CD14-positive monocyte (primary cell): ENCODE measurements around the gene KCNJ10. TPM values are rescaled to one million over a fixed set of nuclear protein-coding genes. Genes with fewer than 3 reads are reported as not detected.

Experiments
- DNase-seq, 3 donors: peaks; one replicate each; pipeline ENCODE4 v3.0.0-alpha.2; 2011 to 2022
- H2AFZ ChIP-seq: 2 replicates; pipeline ENCODE4 v1.6.0; 2012; ENCODE audit warnings: mild to moderate bottlenecking, low read depth, low read length, inconsistent platforms; ENCODE audit not compliant: insufficient read depth, poor library complexity, severe bottlenecking
- H3K27ac ChIP-seq, 2 donors: 1 replicate in 1 of 2; 2 replicates in 1 of 2; pipeline ENCODE4 v1.5.1; 2012 to 2013; ENCODE audit warnings: low read length in 2 of 2, control low read depth in 1 of 2, inconsistent platforms in 1 of 2, low read depth in 1 of 2, mild to moderate bottlenecking in 1 of 2
- H3K27me3 ChIP-seq, 2 donors: one replicate each; pipeline versions ENCODE4 v1.6.0 to v1.6.1; 2011 to 2013; ENCODE audit warnings: low read length in 2 of 2; ENCODE audit not compliant: control insufficient read depth in 2 of 2, insufficient read depth in 2 of 2
- H3K36me3 ChIP-seq, 2 donors: replicated peaks in 1 of 2; 1 replicate in 1 of 2; 2 replicates in 1 of 2; pipeline versions ENCODE4 v1.5.1 to v1.6.1; 2012 to 2013; ENCODE audit warnings: low read length in 2 of 2, control low read depth in 1 of 2, inconsistent platforms in 1 of 2, mild to moderate bottlenecking in 1 of 2; ENCODE audit not compliant: insufficient read depth in 2 of 2, control insufficient read depth in 1 of 2
- H3K4me1 ChIP-seq, 2 donors: 1 replicate in 1 of 2; 2 replicates in 1 of 2; pipeline versions ENCODE4 v1.5.1 to v1.6.1; 2012 to 2013; ENCODE audit warnings: low read length in 2 of 2, control low read depth in 1 of 2, inconsistent platforms in 1 of 2, mild to moderate bottlenecking in 1 of 2, moderate library complexity in 1 of 2; ENCODE audit not compliant: insufficient read depth in 2 of 2, control insufficient read depth in 1 of 2
- H3K4me2 ChIP-seq: replicated peaks from 2 replicates; pipeline ENCODE3; 2012; ENCODE audit warnings: low read length, moderate library complexity, mild to moderate bottlenecking; ENCODE audit not compliant: poor library complexity, severe bottlenecking; ENCODE audit errors: extremely low read depth
- H3K4me3 ChIP-seq, 3 experiments: fragments of 200-600 bp in 1 of 3; sonication (generic) in 1 of 3; replicated peaks in 1 of 3; 1 replicate in 2 of 3; 2 replicates in 1 of 3; pipeline ENCODE4 v1.5.1; 2011 to 2013; ENCODE audit warnings: low read length in 3 of 3, mild to moderate bottlenecking in 3 of 3, control low read depth in 2 of 3, low read depth in 2 of 3, inconsistent platforms in 1 of 3, moderate library complexity in 1 of 3
- H3K79me2 ChIP-seq: 2 replicates; pipeline ENCODE4 v1.6.0; 2012; ENCODE audit warnings: mild to moderate bottlenecking, control low read depth, inconsistent platforms, low read length, moderate library complexity; ENCODE audit not compliant: insufficient read depth
- H3K9ac ChIP-seq: 2 replicates; pipeline ENCODE4 v1.6.0; 2017; ENCODE audit warnings: low read length, mild to moderate bottlenecking; ENCODE audit not compliant: insufficient read depth, poor library complexity, severe bottlenecking
- H3K9me3 ChIP-seq, 2 donors: replicated peaks in 1 of 2; 1 replicate in 1 of 2; 2 replicates in 1 of 2; pipeline versions ENCODE4 v1.5.1 to v1.6.1; 2012 to 2013; ENCODE audit warnings: low read length in 2 of 2, control low read depth in 1 of 2; ENCODE audit not compliant: control insufficient read depth in 1 of 2, insufficient read depth in 1 of 2
- H4K20me1 ChIP-seq: 2 replicates; pipeline ENCODE4 v1.6.0; 2012; ENCODE audit warnings: mild to moderate bottlenecking, low read length, control low read depth, moderate library complexity; ENCODE audit not compliant: insufficient read depth
- H3K27ac Mint-ChIP-seq, 7 donors: one replicate each; pipeline ENCODE4 v1.8.0; 2020; ENCODE audit warnings: mild to moderate bottlenecking in 7 of 7, mixed read lengths in 7 of 7, moderate library complexity in 6 of 7, inconsistent platforms in 2 of 7
- H3K27me3 Mint-ChIP-seq, 3 donors: one replicate each; pipeline ENCODE4 v1.8.0; 2021 to 2022; ENCODE audit warnings: low read depth in 3 of 3, mild to moderate bottlenecking in 3 of 3, mixed read lengths in 3 of 3, moderate library complexity in 3 of 3, inconsistent platforms in 1 of 3
- H3K36me3 Mint-ChIP-seq, 2 donors: one replicate each; pipeline ENCODE4 v1.8.0; 2020; ENCODE audit warnings: mixed read lengths in 2 of 2, inconsistent platforms in 1 of 2, mild to moderate bottlenecking in 1 of 2
- H3K4me1 Mint-ChIP-seq: one replicate; pipeline ENCODE4 v1.8.0; 2020; ENCODE audit warnings: mild to moderate bottlenecking, mixed read lengths
- H3K4me3 Mint-ChIP-seq, 2 donors: one replicate each; pipeline ENCODE4 v1.8.0; 2020; ENCODE audit warnings: mild to moderate bottlenecking in 2 of 2, mixed read lengths in 2 of 2, moderate library complexity in 1 of 2
- H3K9me3 Mint-ChIP-seq, 7 donors: one replicate each; pipeline ENCODE4 v1.8.0; 2020 to 2022; ENCODE audit warnings: mixed read lengths in 7 of 7, mild to moderate bottlenecking in 6 of 7, moderate library complexity in 6 of 7, inconsistent platforms in 2 of 7
- WGBS: methylation state at CpG from one replicate; pipeline ENCODE4 v1.1.5; 2013; ENCODE audit warnings: missing lambda C conversion rate; ENCODE audit not compliant: insufficient coverage; 5-methylcytosine and 5-hydroxymethylcytosine counted together
- intact Hi-C, 2 donors: fragments of 100-400 bp; cut with micrococcal nuclease; formaldehyde crosslinking; loops; one replicate each; pipeline versions ENCODE4 v1.15.0 to v1.15.1; 2023
- polyA plus RNA-seq, 3 donors: library from polyadenylated mRNA; depleted of rRNA in 1 of 3; unstranded in 2 of 3; stranded (reverse) in 1 of 3; fragments of 300-500 nt in 2 of 3; fragments of >200 nt in 1 of 3; fragmentation: Illumina TruSeq in 2 of 3; gene quantifications; 1 replicate in 2 of 3; 2 replicates in 1 of 3; pipeline ENCODE4 v1.2.3, GENCODE V29; 2012 to 2021
- TF ChIP-seq, protein P1 (sequence below): fragments of 200-600 bp; IDR thresholded peaks from one replicate; pipeline ENCODE4 v1.8.0; 2022; ENCODE audit warnings: antibody characterized with exemption, mild to moderate bottlenecking

The KCNJ10 gene
- polyA plus RNA-seq, 3 donors, result 0.23 TPM; not detected in 2

DNA sequence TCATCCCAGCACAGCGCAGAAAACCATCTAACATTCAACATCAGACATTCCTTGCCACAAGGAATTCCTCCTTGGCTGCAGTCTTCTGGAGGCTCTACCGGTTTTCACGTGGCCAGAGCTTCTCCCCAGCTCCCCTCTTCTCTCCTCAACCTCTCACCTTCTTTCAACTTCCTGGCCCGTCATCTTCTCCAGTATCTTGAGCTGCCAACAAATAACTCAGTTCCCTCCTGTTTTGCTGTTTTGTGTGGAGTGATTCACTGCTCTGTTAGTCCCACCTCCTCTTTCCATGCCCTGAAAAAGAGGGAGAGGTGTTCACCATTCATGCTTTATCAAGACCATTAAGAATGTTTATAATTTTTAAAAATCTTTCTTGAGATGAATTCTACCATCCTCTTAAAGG, 70.8 kb downstream of the KCNJ10 start:
- no peaks in the 10 kb centered on the region for H3K36me3 Mint-ChIP-seq
- H3K4me3 ChIP-seq, result no peak overlapping the region
- H3K27ac Mint-ChIP-seq, result peak overlapping the region in 1 of 7 donors; percentile 66
- H3K27me3 ChIP-seq, result peaks cover 0 to 9% of the 10 kb centered on the region in 2 donors
- TF ChIP-seq, protein P1, sequence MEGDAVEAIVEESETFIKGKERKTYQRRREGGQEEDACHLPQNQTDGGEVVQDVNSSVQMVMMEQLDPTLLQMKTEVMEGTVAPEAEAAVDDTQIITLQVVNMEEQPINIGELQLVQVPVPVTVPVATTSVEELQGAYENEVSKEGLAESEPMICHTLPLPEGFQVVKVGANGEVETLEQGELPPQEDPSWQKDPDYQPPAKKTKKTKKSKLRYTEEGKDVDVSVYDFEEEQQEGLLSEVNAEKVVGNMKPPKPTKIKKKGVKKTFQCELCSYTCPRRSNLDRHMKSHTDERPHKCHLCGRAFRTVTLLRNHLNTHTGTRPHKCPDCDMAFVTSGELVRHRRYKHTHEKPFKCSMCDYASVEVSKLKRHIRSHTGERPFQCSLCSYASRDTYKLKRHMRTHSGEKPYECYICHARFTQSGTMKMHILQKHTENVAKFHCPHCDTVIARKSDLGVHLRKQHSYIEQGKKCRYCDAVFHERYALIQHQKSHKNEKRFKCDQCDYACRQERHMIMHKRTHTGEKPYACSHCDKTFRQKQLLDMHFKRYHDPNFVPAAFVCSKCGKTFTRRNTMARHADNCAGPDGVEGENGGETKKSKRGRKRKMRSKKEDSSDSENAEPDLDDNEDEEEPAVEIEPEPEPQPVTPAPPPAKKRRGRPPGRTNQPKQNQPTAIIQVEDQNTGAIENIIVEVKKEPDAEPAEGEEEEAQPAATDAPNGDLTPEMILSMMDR, result no peak
- H3K9me3 ChIP-seq, result no peaks in the 10 kb centered on the region
- no peaks in the 10 kb centered on the region for H3K4me1 Mint-ChIP-seq
- intact Hi-C loops, result no loop called here
- WGBS, result 92% methylated on average over 2 of the region's 4 CpGs
- H3K4me1 ChIP-seq, result no peaks in the 10 kb centered on the region
- H3K27me3 Mint-ChIP-seq, result peaks cover 6 to 15% (median 9%) of the 10 kb centered on the region in 3 donors
- no peaks in the 10 kb centered on the region for H3K79me2 ChIP-seq
- no peaks in the 10 kb centered on the region for H4K20me1 ChIP-seq
- peaks cover 0 to 2% (median 0%) of the 10 kb centered on the region in 7 donors for H3K9me3 Mint-ChIP-seq
- no peak overlapping the region for H3K9ac ChIP-seq
- no peak overlapping the region for H2AFZ ChIP-seq
- no peak overlapping the region for H3K4me2 ChIP-seq
- no peak overlapping the region for H3K4me3 Mint-ChIP-seq
- no peak for DNase-seq
- H3K27ac ChIP-seq, result no peak overlapping the region
- H3K36me3 ChIP-seq, result no peaks in the 10 kb centered on the region

DNA sequence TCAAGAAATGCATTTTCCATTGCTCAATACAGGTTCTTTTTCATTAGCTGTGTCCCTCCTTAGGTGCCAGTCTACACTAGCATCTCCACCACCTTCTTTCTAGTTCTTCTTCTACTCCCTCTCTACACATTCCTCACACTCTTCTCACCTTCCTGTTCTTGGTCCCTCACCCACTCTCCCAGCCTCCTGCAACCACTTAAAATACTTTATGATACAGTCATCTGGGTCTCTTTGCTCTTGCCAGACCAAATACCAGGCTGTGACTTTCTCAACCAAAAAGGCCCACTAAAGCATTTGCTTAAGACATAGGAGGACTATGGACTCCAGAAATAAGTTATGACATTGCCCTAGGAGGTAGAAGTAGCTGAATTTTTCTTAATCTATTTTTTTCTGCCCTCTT, 73.3 kb downstream of the KCNJ10 start:
- peaks cover 0 to 9% of the 10 kb centered on the region in 2 donors for H3K27me3 ChIP-seq
- H3K4me1 ChIP-seq, result peaks cover 5 to 6% of the 10 kb centered on the region in 2 donors
- TF ChIP-seq, protein P1, result no peak
- H3K27ac ChIP-seq, result no peak overlapping the region
- no peaks in the 10 kb centered on the region for H4K20me1 ChIP-seq
- no peak overlapping the region for H3K27ac Mint-ChIP-seq
- no peaks in the 10 kb centered on the region for H3K36me3 ChIP-seq
- no peak overlapping the region for H3K9ac ChIP-seq
- peaks cover 7% of the 10 kb centered on the region for H3K4me1 Mint-ChIP-seq
- no peak overlapping the region for H3K4me2 ChIP-seq
- no peaks in the 10 kb centered on the region for H3K9me3 ChIP-seq
- peaks cover 0 to 3% (median 0%) of the 10 kb centered on the region in 7 donors for H3K9me3 Mint-ChIP-seq
- no peak overlapping the region for H3K4me3 ChIP-seq
- DNase-seq, result no peak
- intact Hi-C loops, result no loop called here
- H3K36me3 Mint-ChIP-seq, result no peaks in the 10 kb centered on the region
- H2AFZ ChIP-seq, result no peak overlapping the region
- peaks cover 6 to 15% (median 7%) of the 10 kb centered on the region in 3 donors for H3K27me3 Mint-ChIP-seq
- no peaks in the 10 kb centered on the region for H3K79me2 ChIP-seq
- no peak overlapping the region for H3K4me3 Mint-ChIP-seq
